ENCODE results near the gene MLC1. TPM values are rescaled to one million over a fixed set of nuclear protein-coding genes. Genes with fewer than 3 reads are reported as not detected.

MLC1 gene
- total RNA-seq, 1 donor from 2014 or later, result 29.2 TPM

DNA sequence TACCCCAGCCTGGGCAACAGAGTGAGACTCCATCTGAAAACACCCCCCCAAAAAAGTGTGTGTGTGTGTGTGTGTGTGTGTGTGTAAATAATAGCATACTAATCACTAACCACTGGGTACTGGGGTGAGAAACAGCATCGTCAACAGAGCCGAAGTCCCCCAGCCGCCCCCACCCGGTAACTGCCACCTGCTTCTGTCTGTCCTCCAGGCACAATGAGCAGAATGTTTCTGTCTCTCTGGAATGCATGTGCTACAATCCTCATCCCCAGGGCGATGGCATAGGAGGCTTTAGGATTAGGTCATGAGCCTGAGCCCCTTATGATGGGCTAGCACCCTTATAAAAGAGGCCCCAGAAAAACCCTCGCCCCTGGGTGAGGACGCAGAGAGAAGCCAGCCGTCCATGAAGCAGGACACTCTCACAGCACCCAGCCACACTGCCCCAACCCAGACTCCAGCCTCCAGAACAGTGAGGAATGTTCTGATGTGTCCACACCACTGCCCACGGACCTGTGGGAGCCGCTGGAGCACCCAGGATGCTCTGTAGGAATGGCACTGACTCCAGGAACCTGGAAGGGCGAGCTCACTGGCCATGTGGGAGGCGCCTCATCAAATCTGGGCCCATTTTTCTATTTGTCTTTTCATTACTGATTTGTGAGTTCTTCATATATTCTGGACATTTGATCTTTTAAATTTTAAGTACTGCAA is 37.0 kb downstream of the MLC1 start:
- DNase-seq (ENCODE audit: extremely low spot score in 2 of 2), result no peak
- Histone ChIP-seq H3K27ac (no peak overlapping the region), H3K9me3 (no peaks in the 10 kb centered on the region), H3K36me3 (no peaks in the 10 kb centered on the region), H3K4me3 (no peak overlapping the region), H3K4me1 (no peaks in the 10 kb centered on the region), H3K27me3 (no peaks in the 10 kb centered on the region)
- intact Hi-C loops (cut with DNase I), result no loop called here
- TF ChIP-seq POLR2A (IDR thresholded peaks at IDR 0.05) (no peak), POLR2AphosphoS5 (IDR thresholded peaks at IDR 0.05; ENCODE audit: insufficient read depth in 1 of 2, low read depth in 1 of 2) (no peak)
- TF ChIP-seq, protein P1, sequence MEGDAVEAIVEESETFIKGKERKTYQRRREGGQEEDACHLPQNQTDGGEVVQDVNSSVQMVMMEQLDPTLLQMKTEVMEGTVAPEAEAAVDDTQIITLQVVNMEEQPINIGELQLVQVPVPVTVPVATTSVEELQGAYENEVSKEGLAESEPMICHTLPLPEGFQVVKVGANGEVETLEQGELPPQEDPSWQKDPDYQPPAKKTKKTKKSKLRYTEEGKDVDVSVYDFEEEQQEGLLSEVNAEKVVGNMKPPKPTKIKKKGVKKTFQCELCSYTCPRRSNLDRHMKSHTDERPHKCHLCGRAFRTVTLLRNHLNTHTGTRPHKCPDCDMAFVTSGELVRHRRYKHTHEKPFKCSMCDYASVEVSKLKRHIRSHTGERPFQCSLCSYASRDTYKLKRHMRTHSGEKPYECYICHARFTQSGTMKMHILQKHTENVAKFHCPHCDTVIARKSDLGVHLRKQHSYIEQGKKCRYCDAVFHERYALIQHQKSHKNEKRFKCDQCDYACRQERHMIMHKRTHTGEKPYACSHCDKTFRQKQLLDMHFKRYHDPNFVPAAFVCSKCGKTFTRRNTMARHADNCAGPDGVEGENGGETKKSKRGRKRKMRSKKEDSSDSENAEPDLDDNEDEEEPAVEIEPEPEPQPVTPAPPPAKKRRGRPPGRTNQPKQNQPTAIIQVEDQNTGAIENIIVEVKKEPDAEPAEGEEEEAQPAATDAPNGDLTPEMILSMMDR (IDR thresholded peaks at IDR 0.05), result no peak

DNA sequence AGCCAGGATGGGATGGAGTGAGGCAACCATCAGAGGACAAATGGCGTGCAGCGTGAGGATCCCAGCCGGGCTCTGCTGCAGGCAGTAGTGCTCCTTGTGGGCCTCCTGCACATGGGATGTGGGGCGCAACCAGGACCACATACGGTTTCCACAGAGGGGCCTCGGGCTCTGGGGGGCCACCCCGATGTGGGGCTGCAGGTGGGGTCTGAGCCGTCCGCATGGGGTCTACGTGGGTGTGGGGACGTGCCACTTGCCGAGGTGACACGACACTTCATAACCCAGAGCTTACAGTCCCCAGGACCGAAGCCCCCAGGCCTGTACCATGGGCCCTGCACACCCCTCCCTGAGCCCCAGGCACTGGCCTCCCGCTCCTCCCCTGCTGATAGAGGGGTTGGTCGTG is 37.9 kb downstream of the MLC1 start:
- TF ChIP-seq, protein P1 (IDR thresholded peaks at IDR 0.05), result no peak
- no peak for TF ChIP-seq POLR2A (IDR thresholded peaks at IDR 0.05)
- no peak for TF ChIP-seq POLR2AphosphoS5 (IDR thresholded peaks at IDR 0.05; ENCODE audit: insufficient read depth in 1 of 2, low read depth in 1 of 2)
- Histone ChIP-seq H3K4me1 (no peaks in the 10 kb centered on the region), H3K27me3 (no peaks in the 10 kb centered on the region), H3K4me3 (no peak overlapping the region), H3K36me3 (no peaks in the 10 kb centered on the region), H3K27ac (no peak overlapping the region), H3K9me3 (no peaks in the 10 kb centered on the region)
- no peak for DNase-seq (ENCODE audit: extremely low spot score in 2 of 2)
- intact Hi-C loops (cut with DNase I), result no loop called here

DNA sequence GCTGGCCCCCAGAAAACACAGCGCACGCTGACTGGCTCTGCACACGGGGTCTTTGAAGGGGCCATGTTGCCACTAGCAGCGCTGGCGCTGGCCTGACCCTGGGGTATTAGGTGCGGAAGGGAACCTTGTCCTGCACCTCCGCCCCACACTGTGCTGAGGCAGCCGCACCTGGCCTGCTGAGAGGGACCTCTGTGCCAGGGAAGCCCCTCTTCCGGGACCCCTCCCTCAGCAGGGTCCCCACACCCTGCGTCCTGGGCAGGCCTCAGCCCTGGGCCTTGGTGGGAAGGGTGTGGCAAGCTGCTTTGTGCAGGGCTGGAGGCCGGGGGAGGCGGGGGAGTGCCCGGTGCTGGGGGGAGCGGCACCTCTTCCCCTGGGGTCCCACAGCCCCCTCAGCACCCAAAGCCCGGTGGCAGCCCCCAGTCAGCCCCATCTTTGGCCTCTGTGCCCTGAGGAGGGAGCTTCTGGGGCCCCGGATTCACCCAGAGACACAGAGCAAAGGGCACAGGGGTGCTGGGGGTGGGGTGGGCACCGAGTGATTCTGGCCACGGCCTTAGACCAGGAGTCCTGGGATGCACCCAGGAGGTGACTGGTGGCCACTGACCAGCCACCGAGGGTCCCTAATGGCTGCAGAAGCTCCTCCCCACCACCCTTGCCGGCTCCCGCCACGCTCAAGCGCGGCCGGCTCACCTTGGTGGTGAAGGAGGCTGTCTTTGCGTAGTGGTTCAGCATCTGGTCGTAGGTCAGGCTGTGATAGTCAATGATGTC is 38.6 kb downstream of the MLC1 start:
- Histone ChIP-seq H3K4me3 (no peak overlapping the region), H3K4me1 (no peaks in the 10 kb centered on the region), H3K9me3 (no peaks in the 10 kb centered on the region), H3K27ac (no peak overlapping the region), H3K27me3 (no peaks in the 10 kb centered on the region), H3K36me3 (no peaks in the 10 kb centered on the region)
- TF ChIP-seq POLR2A (IDR thresholded peaks at IDR 0.05) (no peak), POLR2AphosphoS5 (IDR thresholded peaks at IDR 0.05; ENCODE audit: insufficient read depth in 1 of 2, low read depth in 1 of 2) (no peak)
- TF ChIP-seq, protein P1 (IDR thresholded peaks at IDR 0.05), result no peak
- DNase-seq (ENCODE audit: extremely low spot score in 2 of 2), result no peak
- intact Hi-C loops (cut with DNase I), result no loop called here

DNA sequence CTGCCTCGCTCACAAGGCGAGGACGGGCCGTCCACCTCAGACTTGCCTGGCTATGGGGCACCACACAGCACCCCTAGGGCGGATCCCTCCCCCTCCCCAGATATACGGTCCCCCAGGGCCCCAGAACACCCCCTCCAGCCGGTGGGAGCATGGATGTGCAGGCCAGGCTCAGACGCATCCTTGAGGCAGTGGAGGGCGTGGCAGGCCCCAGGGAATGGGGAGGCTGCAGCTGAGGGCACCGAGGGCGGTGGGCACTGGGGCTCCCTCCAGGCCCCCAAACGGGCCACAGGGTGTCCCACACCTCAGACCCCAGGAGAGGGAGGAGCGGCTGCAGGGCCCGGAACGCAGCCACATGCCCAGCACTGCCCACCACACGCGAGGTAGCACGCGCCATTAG is 39.2 kb downstream of the MLC1 start:
- Histone ChIP-seq H3K27ac (no peak overlapping the region), H3K4me3 (no peak overlapping the region), H3K36me3 (no peaks in the 10 kb centered on the region), H3K9me3 (no peaks in the 10 kb centered on the region), H3K4me1 (no peaks in the 10 kb centered on the region), H3K27me3 (no peaks in the 10 kb centered on the region)
- TF ChIP-seq, protein P1 (IDR thresholded peaks at IDR 0.05), result no peak
- TF ChIP-seq POLR2A (IDR thresholded peaks at IDR 0.05), result no peak
- TF ChIP-seq POLR2AphosphoS5 (IDR thresholded peaks at IDR 0.05; ENCODE audit: insufficient read depth in 1 of 2, low read depth in 1 of 2), result no peak
- intact Hi-C loops (cut with DNase I), result no loop called here
- DNase-seq (ENCODE audit: extremely low spot score in 2 of 2), result no peak
